ENCODE results near the gene POU6F2. TPM values are rescaled to one million over a fixed set of nuclear protein-coding genes. Genes with fewer than 3 reads are reported as not detected.
A peak's percentile ranks its signal among the peaks of the same experiment; 100 is the strongest.

The POU6F2 gene
- total RNA-seq, 1 donor from 2014 or later = 0.40 TPM

DNA sequence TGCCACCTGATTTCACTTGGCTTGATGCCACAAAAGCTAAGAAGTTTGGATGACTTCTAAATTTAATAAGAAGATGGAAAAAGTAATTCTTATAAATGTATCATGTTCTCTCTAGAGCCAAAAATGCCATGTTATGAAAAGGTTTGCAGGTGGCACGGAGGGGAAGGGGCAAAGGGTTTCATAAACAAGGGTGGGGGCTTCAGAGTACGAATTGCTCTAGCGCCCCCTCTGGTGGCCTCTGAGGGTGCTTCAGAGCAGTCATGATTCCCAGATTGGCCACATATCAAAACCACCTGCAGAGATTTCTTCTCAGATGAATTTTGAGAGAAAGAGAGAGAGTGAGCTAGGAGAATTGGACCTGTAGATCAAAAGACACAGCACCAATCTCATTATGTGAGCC lies 379.9 kb downstream of the POU6F2 start:
- TF ChIP-seq, protein P1, sequence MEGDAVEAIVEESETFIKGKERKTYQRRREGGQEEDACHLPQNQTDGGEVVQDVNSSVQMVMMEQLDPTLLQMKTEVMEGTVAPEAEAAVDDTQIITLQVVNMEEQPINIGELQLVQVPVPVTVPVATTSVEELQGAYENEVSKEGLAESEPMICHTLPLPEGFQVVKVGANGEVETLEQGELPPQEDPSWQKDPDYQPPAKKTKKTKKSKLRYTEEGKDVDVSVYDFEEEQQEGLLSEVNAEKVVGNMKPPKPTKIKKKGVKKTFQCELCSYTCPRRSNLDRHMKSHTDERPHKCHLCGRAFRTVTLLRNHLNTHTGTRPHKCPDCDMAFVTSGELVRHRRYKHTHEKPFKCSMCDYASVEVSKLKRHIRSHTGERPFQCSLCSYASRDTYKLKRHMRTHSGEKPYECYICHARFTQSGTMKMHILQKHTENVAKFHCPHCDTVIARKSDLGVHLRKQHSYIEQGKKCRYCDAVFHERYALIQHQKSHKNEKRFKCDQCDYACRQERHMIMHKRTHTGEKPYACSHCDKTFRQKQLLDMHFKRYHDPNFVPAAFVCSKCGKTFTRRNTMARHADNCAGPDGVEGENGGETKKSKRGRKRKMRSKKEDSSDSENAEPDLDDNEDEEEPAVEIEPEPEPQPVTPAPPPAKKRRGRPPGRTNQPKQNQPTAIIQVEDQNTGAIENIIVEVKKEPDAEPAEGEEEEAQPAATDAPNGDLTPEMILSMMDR (IDR thresholded peaks at IDR 0.05) = peak; percentile 65
- H3K27me3 Mint-ChIP-seq (ENCODE audit: low read depth) = peaks cover 2% of the 10 kb centered on the region
- H3K4me1 Mint-ChIP-seq (ENCODE audit: low read depth) = peaks cover 16% of the 10 kb centered on the region
- no peak overlapping the region for H3K4me3 Mint-ChIP-seq (ENCODE audit: unreplicated experiment)
- H3K36me3 Mint-ChIP-seq (ENCODE audit: low read depth) = no peaks in the 10 kb centered on the region
- no peak overlapping the region for H3K27ac Mint-ChIP-seq (ENCODE audit: unreplicated experiment)
- no peak for DNase-seq (ENCODE audit: low spot score)
- H3K9me3 Mint-ChIP-seq (ENCODE audit: low read depth) = no peaks in the 10 kb centered on the region

DNA sequence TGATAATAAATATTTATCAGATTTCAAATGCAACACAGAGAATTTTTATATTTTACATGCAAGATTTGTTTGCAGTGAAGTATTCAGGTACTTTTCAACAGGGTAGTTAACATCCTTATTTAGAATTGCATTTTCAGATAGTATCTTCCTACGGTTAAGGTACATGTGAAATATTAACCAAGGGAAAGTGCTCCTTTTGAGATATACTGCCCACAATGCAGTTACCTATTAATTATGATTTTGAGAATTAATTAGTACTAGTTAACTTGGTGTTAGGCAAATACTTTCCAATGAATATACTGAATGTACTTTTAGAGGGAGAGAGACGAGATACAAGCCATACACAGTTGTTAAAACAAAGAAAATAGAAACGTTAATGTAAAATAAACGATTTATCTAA lies 382.3 kb downstream of the POU6F2 start:
- no peaks in the 10 kb centered on the region for H3K4me1 Mint-ChIP-seq (ENCODE audit: low read depth)
- no peaks in the 10 kb centered on the region for H3K9me3 Mint-ChIP-seq (ENCODE audit: low read depth)
- no peak for DNase-seq (ENCODE audit: low spot score)
- no peaks in the 10 kb centered on the region for H3K36me3 Mint-ChIP-seq (ENCODE audit: low read depth)
- peaks cover 8% of the 10 kb centered on the region for H3K27me3 Mint-ChIP-seq (ENCODE audit: low read depth)
- H3K27ac Mint-ChIP-seq (ENCODE audit: unreplicated experiment) = no peak overlapping the region
- TF ChIP-seq, protein P1 (IDR thresholded peaks at IDR 0.05) = no peak
- H3K4me3 Mint-ChIP-seq (ENCODE audit: unreplicated experiment) = no peak overlapping the region

DNA sequence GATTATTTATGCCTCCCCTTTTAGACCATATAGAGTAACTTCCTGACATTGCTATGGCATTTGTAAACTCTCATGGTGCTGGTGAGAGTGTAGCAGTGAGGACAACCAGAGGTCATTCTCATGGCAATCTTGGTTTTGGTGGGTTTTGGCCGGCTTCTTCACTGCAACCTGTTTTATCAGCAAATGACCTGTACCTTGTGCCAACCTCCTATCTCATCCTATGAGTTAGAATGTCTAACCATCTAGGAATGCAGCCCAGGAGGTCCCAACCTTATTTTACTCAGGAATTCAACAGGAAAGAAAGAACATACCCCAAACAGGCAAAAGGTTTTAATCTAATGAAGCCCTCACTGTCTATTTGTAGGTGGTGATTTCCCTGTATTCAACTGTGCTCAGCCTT lies 383.1 kb downstream of the POU6F2 start:
- Mint-ChIP-seq H3K4me3 (ENCODE audit: unreplicated experiment) (no peak overlapping the region), H3K4me1 (ENCODE audit: low read depth) (no peaks in the 10 kb centered on the region), H3K9me3 (ENCODE audit: low read depth) (no peaks in the 10 kb centered on the region), H3K27ac (ENCODE audit: unreplicated experiment) (no peak overlapping the region), H3K36me3 (ENCODE audit: low read depth) (no peaks in the 10 kb centered on the region), H3K27me3 (ENCODE audit: low read depth) (peaks cover 9% of the 10 kb centered on the region)
- no peak for DNase-seq (ENCODE audit: low spot score)
- TF ChIP-seq, protein P1 (IDR thresholded peaks at IDR 0.05) = no peak

DNA sequence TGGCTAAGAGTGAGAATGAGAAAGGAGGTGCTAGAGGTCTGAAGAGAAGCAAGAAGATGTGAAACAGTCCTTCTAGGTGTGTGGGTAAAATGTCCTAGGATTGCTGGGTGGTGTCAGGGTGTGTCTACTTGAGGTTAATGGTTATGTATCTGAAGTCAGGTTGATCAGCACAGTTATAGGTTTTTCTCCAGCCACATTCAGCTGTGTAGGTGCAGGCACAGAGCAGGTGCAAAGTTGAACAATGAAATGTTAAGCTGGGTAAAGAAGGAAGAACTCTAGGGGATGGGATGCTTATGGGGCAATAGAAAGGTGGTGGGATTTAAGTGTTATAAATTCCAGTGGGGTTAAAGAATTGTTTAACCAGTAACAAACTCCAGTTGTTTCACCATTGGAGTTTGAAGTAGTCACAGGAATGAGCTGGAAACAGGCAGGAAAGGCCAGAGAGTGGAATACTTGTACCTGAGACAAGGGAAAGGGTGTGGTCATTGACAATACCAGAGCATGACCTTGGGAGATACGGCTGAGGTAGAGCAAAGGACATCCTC lies 388.1 kb downstream of the POU6F2 start:
- H3K36me3 Mint-ChIP-seq (ENCODE audit: low read depth) = no peaks in the 10 kb centered on the region
- TF ChIP-seq, protein P1 (IDR thresholded peaks at IDR 0.05) = no peak
- H3K27me3 Mint-ChIP-seq (ENCODE audit: low read depth) = peaks cover 20% of the 10 kb centered on the region
- DNase-seq (ENCODE audit: low spot score) = no peak
- no peak overlapping the region for H3K4me3 Mint-ChIP-seq (ENCODE audit: unreplicated experiment)
- H3K9me3 Mint-ChIP-seq (ENCODE audit: low read depth) = peaks cover 8% of the 10 kb centered on the region
- no peaks in the 10 kb centered on the region for H3K4me1 Mint-ChIP-seq (ENCODE audit: low read depth)
- no peak overlapping the region for H3K27ac Mint-ChIP-seq (ENCODE audit: unreplicated experiment)

DNA sequence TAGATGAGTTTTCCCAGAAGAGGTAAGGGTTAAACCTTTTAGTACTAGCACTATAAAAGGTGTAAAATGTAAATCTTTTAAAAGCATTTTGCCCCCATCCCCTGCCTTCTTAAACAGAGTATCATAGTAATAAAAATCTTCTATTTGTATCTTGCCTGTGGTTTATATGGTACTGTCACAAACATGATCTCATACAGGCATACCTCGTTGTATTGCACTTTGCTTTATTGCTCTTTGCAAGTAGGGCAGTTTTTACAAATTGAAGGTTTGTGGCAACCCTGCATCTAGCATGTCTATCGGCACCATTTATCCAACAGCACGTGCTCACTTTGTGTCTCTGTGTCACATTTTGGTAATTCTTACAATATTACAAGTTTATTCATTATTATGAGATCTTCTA lies 389.7 kb downstream of the POU6F2 start:
- DNase-seq (ENCODE audit: low spot score) = no peak

More for the DNA sequence above, 389.7 kb downstream of the POU6F2 start:
- TF ChIP-seq, protein P1 (IDR thresholded peaks at IDR 0.05) = no peak
- H3K36me3 Mint-ChIP-seq (ENCODE audit: low read depth) = no peaks in the 10 kb centered on the region
- no peak overlapping the region for H3K4me3 Mint-ChIP-seq (ENCODE audit: unreplicated experiment)
- peaks cover 19% of the 10 kb centered on the region for H3K27me3 Mint-ChIP-seq (ENCODE audit: low read depth)
- H3K4me1 Mint-ChIP-seq (ENCODE audit: low read depth) = no peaks in the 10 kb centered on the region
- H3K9me3 Mint-ChIP-seq (ENCODE audit: low read depth) = peaks cover 11% of the 10 kb centered on the region
- no peak overlapping the region for H3K27ac Mint-ChIP-seq (ENCODE audit: unreplicated experiment)

Data from chondrocyte (in vitro differentiated cells).